Kidney tubule cell (primary cell): Measurements from ENCODE around the gene SLIT3.

Experiments used
- DNase-seq: peaks from one replicate; pipeline ENCODE4 v3.0.0-alpha.2; 2018; ENCODE audit warnings: low spot score

SLIT3 gene

GRCh38 chr5:169265888-169266287 is 35.1 kb downstream of the SLIT3 start:
- DNase-seq = peak; percentile 17

GRCh38 chr5:169263591-169263990 is 37.3 kb downstream of the SLIT3 start:
- DNase-seq = no peak

- no peak for DNase-seq
These were observed 39.9 kb downstream of the SLIT3 start for GRCh38 chr5:169260896-169261569.

GRCh38 chr5:169258372-169259000 is 42.5 kb downstream of the SLIT3 start:
- DNase-seq = peak; percentile 18

GRCh38 chr5:169256191-169256590 is 44.7 kb downstream of the SLIT3 start:
- no peak for DNase-seq

DNA sequence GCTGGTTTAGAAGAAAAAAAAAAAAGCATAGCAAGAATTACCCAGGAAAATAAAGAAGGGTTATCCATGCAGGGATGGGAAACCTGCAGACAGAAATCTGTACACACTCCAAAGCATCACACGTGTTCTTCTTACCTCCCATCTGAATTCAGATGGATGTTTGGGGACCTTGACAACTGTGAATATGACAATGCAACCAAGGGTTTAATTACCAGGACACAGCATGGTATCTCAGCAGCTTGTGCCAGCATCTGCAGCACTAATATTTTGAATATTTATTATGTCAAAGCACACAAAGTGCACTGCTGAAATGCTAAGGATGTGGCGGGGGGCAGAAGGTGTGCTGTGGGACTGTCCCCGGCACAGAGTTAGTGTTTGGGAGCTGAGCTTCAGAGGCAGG is 47.9 kb downstream of the SLIT3 start:
- no peak for DNase-seq

DNA sequence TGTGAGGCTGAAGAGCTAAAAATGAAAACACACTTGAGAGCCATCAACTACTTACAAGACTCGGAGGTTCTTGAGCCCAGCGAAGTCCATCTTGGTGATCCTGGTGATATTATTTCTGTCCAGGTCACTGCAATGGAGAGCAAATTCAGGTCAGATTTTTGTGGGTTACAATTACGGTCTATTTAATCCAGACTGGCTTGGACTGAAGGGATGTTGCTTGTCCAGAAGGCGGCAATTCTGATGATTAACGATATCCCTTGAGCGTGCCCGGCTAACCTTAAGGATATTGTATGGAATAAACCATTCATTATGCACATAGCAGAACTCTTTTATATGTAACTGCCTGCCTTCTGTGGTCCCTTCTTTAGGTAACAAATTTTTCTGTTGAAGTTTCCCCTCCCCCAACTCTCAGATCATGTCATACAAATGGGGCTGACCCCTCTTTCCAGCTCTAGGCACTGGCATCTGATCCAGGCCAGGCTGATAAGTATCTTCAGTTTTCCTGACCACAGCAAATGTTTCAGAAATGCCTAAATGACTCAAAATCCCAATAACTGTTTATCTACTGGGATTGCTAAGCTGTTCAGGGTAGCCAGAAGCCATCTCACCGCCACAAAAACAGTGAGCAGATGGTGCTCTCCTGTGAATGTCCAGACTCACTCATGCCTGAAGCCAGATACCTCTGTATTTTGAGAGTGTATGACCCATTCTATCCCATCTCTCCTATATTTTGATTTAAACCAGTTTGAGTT is 49.4 kb downstream of the SLIT3 start:
- no peak for DNase-seq

GRCh38 chr5:169250887-169251286 is 50.1 kb downstream of the SLIT3 start:
- DNase-seq = no peak

GRCh38 chr5:169248996-169249395 is 51.9 kb downstream of the SLIT3 start:
- no peak for DNase-seq

- DNase-seq = no peak
These were observed 52.4 kb downstream of the SLIT3 start for GRCh38 chr5:169248550-169248949.

- DNase-seq = no peak
These were observed 56.1 kb downstream of the SLIT3 start for GRCh38 chr5:169244812-169245211.

GRCh38 chr5:169243651-169244422 is 57.1 kb downstream of the SLIT3 start:
- DNase-seq = no peak

DNA sequence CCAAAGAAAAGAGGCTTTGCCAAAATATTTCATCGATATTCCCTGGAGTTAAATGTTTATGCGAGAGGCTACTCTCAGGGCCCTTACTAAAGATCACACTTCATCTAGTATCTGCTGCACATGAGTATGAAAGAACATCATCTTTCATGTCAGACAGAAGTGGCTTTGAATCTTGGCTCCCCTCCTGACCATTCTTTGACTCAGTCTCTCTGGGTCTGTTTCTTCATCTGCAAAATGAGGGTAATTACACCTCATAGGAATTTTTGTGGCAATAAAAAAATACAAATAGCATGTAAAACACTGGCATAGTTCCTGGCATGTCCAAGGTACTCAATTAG is 58.1 kb downstream of the SLIT3 start:
- DNase-seq = no peak

DNA sequence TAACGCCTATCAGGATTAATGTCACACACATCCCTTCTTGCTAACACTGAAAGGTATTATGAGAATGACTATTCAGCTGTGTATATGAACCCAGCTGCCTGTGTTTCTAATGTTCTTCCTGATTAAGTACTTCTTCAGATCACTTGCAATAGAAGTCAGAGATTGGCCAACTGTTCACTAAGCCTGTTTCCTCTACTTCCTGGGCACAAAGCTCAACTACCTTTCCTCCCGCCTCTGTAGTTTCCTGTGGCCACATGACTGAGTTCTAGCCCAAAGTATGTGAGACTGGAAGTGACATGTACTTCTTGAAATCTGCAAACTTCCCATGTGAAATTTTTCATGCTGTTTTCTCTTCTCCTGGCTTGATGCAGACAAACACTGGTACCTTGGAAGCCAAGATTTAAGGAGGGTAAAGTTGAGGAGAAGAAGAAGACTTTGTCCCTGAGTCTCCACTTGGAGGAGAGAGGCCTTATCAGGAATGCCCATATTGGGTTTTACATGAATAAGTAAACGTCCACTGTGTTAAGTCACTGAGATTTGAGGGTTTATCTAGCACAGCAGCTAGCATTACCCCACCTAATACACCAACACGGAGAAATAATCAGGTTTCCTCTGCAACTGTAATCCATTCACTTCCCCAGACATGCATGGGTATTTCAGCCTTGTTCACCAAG is 58.6 kb downstream of the SLIT3 start:
- DNase-seq = no peak

GRCh38 chr5:169229342-169229892 is 71.5 kb downstream of the SLIT3 start:
- no peak for DNase-seq

GRCh38 chr5:169226895-169227294 is 74.0 kb downstream of the SLIT3 start:
- DNase-seq = no peak

DNA sequence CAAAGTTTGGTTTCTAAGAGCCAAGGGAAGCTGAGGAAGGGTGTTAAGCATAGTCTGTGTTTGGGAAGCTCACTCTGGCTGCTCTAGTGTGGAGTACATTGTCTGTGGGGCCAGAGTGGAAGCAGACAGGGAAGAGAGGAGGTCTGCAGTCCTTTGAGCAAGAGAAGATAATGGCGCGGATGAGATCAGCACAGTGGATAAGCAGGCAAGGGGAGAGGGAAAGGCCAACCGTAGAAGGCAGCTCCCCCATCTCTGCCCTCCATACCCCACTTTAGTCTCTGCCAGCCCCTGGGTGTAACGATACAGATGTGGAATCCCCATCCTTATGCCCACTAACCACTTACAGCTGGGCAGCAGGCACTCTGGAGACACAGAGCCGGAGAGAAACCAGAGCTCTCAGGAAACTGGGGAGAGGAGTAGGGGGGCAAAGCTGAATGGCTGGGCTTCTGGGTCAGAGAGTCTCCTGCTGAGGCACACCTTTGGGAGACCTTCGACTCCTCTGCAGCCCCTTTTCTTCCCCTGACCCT is 75.0 kb downstream of the SLIT3 start:
- DNase-seq = no peak

- no peak for DNase-seq
These were observed 77.4 kb downstream of the SLIT3 start for GRCh38 chr5:169223595-169223953.

DNA sequence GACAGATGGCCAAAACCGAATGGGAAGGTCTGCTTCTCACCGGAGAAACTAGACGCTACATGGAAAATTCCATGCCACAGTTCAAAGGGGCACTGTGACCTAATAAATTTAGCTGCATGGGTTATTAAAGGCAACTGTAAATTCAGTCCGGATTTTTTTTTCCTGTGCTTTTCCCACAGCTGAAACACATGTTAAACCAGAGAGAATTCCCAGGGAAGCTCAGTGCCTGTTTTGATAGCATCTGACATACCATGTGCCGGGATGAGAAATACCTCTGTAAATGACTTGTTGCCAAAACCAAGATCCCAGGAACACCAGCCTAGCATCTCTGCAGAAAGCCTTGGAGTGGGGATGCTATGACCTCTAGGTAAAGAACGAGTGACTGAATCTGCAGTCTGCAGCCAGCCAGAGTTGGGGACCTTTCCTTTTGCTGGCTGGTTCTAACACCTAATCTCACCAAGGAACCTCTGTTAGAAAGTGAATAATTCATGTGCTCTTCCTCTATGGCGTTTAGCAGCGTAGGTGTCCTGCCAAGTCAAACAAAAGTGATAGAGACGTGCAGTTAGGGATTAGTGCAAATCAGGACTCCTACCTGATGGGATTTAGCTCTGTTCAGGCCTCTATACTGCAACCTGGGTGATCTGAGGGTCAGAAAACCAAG is 77.9 kb downstream of the SLIT3 start:
- DNase-seq = no peak

- no peak for DNase-seq
These were observed 79.4 kb downstream of the SLIT3 start for GRCh38 chr5:169221519-169221918.

GRCh38 chr5:169219961-169220360 is 81.0 kb downstream of the SLIT3 start:
- DNase-seq = no peak
